Transverse colon (tissue), 3 donors: Measurements from ENCODE around the gene PAFAH2.

ENCODE experiments used
- CTCF ChIP-seq, 5 experiments: fragments of 200-600 bp in 3 of 5; fragments of 450-650 bp in 2 of 5; sonication (generic) in 3 of 5; IDR thresholded peaks; 1 replicate in 2 of 5; 2 replicates in 3 of 5; pipeline ENCODE4 v1.5.1; 2016 to 2017; ENCODE audit warnings: antibody characterized with exemption in 5 of 5, inconsistent platforms in 3 of 5, mild to moderate bottlenecking in 2 of 5, moderate library complexity in 1 of 5
- POLR2A ChIP-seq: fragments of 450-650 bp; IDR thresholded peaks from one replicate; pipeline ENCODE4 v1.6.1; 2016; ENCODE audit warnings: antibody characterized with exemption, mild to moderate bottlenecking, moderate library complexity

GRCh38 chr1:25927521-25928265, 70.2 kb downstream of the PAFAH2 start:
- no peak for TF ChIP-seq CTCF (IDR thresholded peaks at IDR 0.05)
- no peak for TF ChIP-seq POLR2A
